ENCODE data around the gene C1orf226.
A peak's percentile ranks its signal among the peaks of the same experiment; 100 is the strongest.

The C1orf226 gene

GRCh38 chr1:162353078-162353477, 28.4 kb upstream of the C1orf226 start:
- H4K20me1 ChIP-seq (ENCODE audit: insufficient read depth, low read length) = no peaks in the 10 kb centered on the region
- H3K27me3 ChIP-seq (ENCODE audit: insufficient read depth, low read length, poor library complexity) = no peaks in the 10 kb centered on the region
- DNase-seq (no peak), ATAC-seq (ENCODE audit: insufficient read depth, low read depth) (no peak)
- TF ChIP-seq CTCF (IDR thresholded peaks at IDR 0.05; ENCODE audit: borderline replicate concordance, extremely low read depth, low read length, poor library complexity, severe bottlenecking) = no peak
- TF ChIP-seq EZH2 (IDR thresholded peaks at IDR 0.05; ENCODE audit: borderline replicate concordance, low read depth, low read length, severe bottlenecking) = no peak
- H3K36me3 ChIP-seq (ENCODE audit: insufficient read depth, low read length) = no peaks in the 10 kb centered on the region
- no peaks in the 10 kb centered on the region for H3K9me3 ChIP-seq (ENCODE audit: insufficient read depth, low read length, severe bottlenecking)
- H3K9ac ChIP-seq (ENCODE audit: low read depth, low read length) = no peak overlapping the region
- H3K79me2 ChIP-seq (ENCODE audit: insufficient read depth, low read length) = no peaks in the 10 kb centered on the region
- H2AFZ ChIP-seq (ENCODE audit: low read depth, low read length) = no peak overlapping the region
- no peaks in the 10 kb centered on the region for H3K4me1 ChIP-seq (ENCODE audit: insufficient read depth, low read length)
- no peak overlapping the region for H3K27ac ChIP-seq (ENCODE audit: low read length)
- no peak overlapping the region for H3K4me3 ChIP-seq (ENCODE audit: low read depth in 1 of 2, low read length in 2 of 2)
- no peak overlapping the region for H3K4me2 ChIP-seq (ENCODE audit: insufficient read depth, low read length)

- H2AFZ ChIP-seq (ENCODE audit: low read depth, low read length) = no peak overlapping the region
- no peaks in the 10 kb centered on the region for H3K79me2 ChIP-seq (ENCODE audit: insufficient read depth, low read length)
- H3K4me1 ChIP-seq (ENCODE audit: insufficient read depth, low read length) = no peaks in the 10 kb centered on the region
- no peak for TF ChIP-seq EZH2 (IDR thresholded peaks at IDR 0.05; ENCODE audit: borderline replicate concordance, low read depth, low read length, severe bottlenecking)
- TF ChIP-seq CTCF (IDR thresholded peaks at IDR 0.05; ENCODE audit: borderline replicate concordance, extremely low read depth, low read length, poor library complexity, severe bottlenecking) = no peak
- no peak overlapping the region for H3K27ac ChIP-seq (ENCODE audit: low read length)
- DNase-seq (no peak), ATAC-seq (ENCODE audit: insufficient read depth, low read depth) (no peak)
- no peaks in the 10 kb centered on the region for H3K36me3 ChIP-seq (ENCODE audit: insufficient read depth, low read length)
- no peaks in the 10 kb centered on the region for H3K9me3 ChIP-seq (ENCODE audit: insufficient read depth, low read length, severe bottlenecking)
- no peak overlapping the region for H3K4me3 ChIP-seq (ENCODE audit: low read depth in 1 of 2, low read length in 2 of 2)
- H3K4me2 ChIP-seq (ENCODE audit: insufficient read depth, low read length) = no peak overlapping the region
- no peaks in the 10 kb centered on the region for H3K27me3 ChIP-seq (ENCODE audit: insufficient read depth, low read length, poor library complexity)
- H3K9ac ChIP-seq (ENCODE audit: low read depth, low read length) = no peak overlapping the region
- H4K20me1 ChIP-seq (ENCODE audit: insufficient read depth, low read length) = no peaks in the 10 kb centered on the region
Observed at GRCh38 chr1:162353702-162354101, 27.8 kb upstream of the C1orf226 start.

- H3K9me3 ChIP-seq (ENCODE audit: insufficient read depth, low read length, severe bottlenecking) = no peaks in the 10 kb centered on the region
- H3K79me2 ChIP-seq (ENCODE audit: insufficient read depth, low read length) = no peaks in the 10 kb centered on the region
- H3K27ac ChIP-seq (ENCODE audit: low read length) = no peak overlapping the region
- no peaks in the 10 kb centered on the region for H3K27me3 ChIP-seq (ENCODE audit: insufficient read depth, low read length, poor library complexity)
- no peaks in the 10 kb centered on the region for H3K4me1 ChIP-seq (ENCODE audit: insufficient read depth, low read length)
- TF ChIP-seq EZH2 (IDR thresholded peaks at IDR 0.05; ENCODE audit: borderline replicate concordance, low read depth, low read length, severe bottlenecking) (no peak), CTCF (IDR thresholded peaks at IDR 0.05; ENCODE audit: borderline replicate concordance, extremely low read depth, low read length, poor library complexity, severe bottlenecking) (peak; percentile 42)
- no peak for ATAC-seq (ENCODE audit: insufficient read depth, low read depth)
- H3K4me2 ChIP-seq (ENCODE audit: insufficient read depth, low read length) = no peak overlapping the region
- no peak for DNase-seq
- H4K20me1 ChIP-seq (ENCODE audit: insufficient read depth, low read length) = no peaks in the 10 kb centered on the region
- H3K4me3 ChIP-seq (ENCODE audit: low read depth in 1 of 2, low read length in 2 of 2) = no peak overlapping the region
- no peaks in the 10 kb centered on the region for H3K36me3 ChIP-seq (ENCODE audit: insufficient read depth, low read length)
- no peak overlapping the region for H3K9ac ChIP-seq (ENCODE audit: low read depth, low read length)
- H2AFZ ChIP-seq (ENCODE audit: low read depth, low read length) = no peak overlapping the region
Observed at GRCh38 chr1:162357681-162358266, 23.8 kb upstream of the C1orf226 start.
